ENCODE data around the gene ING1.
A peak's percentile ranks its signal among the peaks of the same experiment; 100 is the strongest.
"Not testable (repeated sequence)": the region's sequence is repeated elsewhere in the genome, so short reads cannot be mapped to it uniquely, and the experiment has no call there.

The ING1 gene

DNA sequence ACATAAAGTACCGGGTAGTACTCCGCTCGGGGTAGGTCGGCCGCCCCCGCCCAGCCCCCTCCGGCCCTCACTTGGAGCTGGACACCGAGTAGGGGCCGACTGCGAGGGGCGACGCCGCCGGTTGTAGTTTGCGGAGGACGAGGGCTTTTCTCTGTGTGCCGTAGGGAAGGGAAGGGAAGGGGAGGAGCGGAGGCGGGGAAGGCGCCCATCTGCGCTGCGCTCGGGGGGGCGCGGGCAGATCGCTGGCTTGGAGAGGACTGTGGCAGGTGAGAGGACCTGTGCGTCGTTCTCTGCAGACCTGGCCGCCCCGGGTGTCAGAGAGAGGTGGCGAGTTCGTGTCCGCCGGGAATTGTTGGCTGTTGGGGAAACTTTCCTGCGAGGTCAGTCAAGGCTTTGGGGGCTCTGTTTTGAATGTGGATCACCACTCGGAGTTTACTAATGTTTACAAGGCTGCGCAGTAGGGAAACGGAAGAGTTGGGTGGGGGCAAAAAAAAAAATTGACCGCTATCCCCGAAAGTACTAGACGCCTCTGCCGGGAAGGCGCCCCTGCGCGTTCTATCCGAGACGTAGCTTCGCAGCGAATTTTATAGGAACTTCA is 1.4 kb downstream of the ING1 start:
- peak; percentile 6 for DNase-seq (ENCODE audit: low spot score)

DNA sequence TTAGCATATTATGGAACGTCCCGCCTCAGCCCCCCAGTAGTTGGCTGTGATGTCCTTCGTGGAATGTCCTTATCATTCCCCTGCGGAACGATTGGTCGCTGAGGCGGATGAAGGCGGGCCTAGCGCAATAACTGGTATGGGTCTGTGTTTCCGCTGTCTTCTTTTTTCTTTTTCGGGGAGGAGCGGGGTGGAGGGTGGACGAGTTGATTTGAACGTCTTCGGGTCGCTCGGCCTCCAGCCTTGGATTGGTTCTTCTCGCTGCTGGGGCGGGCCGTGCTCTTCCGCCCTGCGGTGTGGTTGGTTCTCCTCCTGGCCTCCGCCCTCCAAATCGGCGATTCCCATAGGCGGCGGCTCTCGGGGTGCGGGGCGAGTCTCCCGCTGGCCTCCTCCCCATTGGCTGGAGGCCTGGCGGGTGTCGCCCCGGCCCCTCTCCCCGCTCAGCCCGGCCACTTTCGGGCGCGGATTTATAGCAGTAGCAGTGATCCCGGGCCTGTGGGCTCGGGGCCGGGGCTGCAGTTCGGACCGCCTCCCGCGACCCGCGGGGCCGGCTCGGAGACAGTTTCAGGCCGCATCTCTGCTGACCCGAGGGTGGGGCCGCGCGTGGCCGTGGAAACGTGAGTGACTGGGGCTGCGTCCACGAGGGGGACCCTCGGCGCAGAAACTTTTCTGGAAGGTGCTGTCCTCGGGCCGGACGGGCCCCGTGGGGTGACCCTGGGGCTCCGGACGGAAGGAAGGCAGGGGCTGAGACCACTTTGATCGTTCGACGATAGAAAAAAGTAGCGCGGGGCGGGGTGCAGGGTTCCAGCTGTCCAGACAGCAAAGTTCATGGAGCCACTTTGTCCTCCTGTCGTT is 2.1 kb downstream of the ING1 start:
- peak; percentile 97 for DNase-seq (ENCODE audit: low spot score)
- peak; percentile 94 for FAIRE-seq

More for the DNA sequence above, 1.4 kb downstream of the ING1 start:
- FAIRE-seq = no peak

DNA sequence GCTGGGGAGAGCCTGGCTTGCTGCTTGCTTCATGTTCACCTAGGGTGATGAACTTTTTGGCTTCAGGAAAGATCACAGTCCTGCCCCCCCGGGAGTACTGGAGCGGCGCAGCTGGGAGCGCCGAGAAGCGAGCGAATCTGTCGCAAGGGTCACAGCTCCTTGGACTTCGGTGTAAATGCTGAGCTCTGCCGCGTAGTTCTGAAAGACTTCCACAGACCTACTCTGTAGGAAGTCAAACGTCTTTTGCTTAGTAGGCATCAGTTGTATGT is 2.7 kb downstream of the ING1 start:
- FAIRE-seq = no peak
- no peak for DNase-seq (ENCODE audit: low spot score)

DNA sequence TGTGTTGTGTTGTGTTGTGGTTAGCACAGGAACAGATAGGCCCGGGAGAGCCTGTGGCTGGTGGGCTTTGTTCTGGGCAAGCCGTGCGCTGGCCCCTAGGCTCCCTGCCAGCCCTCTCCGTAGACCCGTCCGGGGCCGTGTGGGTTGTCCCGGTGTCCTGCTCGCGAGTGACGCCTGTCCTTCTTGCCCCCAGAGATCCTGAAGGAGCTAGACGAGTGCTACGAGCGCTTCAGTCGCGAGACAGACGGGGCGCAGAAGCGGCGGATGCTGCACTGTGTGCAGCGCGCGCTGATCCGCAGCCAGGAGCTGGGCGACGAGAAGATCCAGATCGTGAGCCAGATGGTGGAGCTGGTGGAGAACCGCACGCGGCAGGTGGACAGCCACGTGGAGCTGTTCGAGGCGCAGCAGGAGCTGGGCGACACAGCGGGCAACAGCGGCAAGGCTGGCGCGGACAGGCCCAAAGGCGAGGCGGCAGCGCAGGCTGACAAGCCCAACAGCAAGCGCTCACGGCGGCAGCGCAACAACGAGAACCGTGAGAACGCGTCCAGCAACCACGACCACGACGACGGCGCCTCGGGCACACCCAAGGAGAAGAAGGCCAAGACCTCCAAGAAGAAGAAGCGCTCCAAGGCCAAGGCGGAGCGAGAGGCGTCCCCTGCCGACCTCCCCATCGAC is 5.7 kb downstream of the ING1 start:
- FAIRE-seq (no peak), DNase-seq (ENCODE audit: low spot score) (no peak)

DNA sequence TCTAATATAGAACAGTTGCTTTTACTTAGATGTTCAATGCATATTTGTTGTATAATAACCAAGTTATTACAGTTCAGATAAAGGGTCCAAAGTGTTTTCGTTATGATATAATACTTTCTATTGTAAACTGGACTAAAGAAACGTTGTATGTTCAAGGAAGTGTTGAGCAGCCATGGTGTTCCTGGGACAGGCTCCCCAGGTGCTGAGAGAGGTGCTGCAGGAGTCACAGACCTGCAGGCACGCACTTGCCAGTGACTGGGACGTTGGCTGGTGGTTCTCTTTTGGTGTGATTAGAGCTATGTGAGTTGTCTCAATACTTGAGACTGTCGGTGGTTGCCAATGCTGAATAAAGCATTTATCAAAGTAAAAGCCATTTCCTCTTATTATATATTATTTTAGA is 9.5 kb downstream of the ING1 start:
- DNase-seq (ENCODE audit: low spot score) (no peak), FAIRE-seq (no peak)

DNA sequence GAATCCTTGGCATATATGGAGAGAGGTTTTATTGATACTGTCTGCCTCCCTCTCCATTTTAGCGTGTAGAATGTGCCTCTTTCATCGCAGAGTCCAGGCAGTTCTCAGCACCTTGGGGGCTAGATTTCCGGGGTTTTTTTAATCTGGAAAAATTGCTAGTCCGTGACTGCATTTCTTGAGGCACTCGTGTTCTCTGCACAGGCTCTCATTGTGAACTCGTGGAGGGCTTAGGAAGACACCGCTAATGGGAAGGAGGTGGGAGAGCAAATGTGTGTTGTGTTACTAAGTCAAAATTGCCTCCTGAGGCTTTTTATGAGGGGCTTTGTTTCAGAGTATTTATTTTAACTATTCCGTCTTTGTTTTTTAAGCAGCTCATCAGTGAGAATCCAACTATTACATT is 10.1 kb downstream of the ING1 start:
- no peak for FAIRE-seq
- DNase-seq (ENCODE audit: low spot score) = no peak

DNA sequence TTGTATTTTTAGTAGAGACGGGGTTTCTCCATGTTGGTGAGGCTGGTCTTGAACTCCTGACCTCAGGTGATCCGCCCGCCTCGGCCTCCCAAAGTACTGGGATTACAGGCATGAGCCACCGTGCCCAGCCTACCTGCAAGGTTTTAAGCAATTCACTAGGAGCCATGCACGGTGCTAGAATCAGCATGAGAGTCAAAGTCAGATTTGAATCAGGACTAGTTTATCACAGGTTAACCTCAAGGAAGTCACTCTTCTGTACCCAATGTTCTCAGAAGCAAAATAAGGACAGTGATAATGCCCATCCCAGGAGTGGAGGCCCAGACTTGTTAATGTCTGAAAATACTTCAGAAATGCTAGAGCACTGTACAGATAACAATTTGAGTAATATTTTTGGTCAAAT is 12.7 kb downstream of the ING1 start:
- FAIRE-seq; DNase-seq (ENCODE audit: low spot score): not testable (repeated sequence)

DNA sequence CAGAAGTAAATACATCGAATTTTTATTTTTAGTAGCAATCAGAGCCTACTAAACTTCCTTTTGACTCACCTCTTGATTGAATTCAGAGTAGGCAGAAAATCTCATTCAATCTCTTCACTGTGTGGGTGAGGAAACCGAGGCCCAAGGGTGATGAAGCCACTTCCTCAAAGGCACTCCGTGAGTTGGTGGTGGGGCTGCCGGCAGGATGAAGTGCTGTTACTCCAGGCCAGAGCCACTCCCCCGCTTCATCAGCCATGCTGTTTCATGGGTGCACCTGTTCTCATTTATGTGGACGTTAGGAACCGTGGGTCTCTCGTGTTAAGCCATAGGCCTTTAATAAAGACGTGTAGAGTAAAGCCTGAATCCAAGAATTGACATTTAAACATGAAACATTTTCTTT is 13.2 kb downstream of the ING1 start:
- DNase-seq (ENCODE audit: low spot score) = no peak
- no peak for FAIRE-seq

DNA sequence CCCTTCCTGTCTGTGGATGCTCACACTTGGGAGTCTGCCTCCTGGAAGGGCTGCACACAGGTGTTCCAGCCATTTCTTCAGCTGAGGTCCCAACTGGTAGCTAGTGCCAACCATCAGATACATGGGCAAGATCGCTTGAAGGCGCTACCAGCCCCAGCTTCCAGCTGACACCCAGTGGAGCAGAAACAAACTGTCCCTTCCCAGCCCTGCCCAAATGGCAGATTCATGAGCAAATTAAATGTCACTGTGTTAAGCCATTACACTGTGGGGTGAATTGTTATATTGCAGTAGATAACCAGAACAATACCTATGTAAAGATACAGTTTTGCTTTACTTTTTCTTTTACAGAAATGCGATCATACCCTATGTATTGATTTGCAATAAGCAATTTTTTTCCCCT is 17.6 kb downstream of the ING1 start:
- FAIRE-seq (no peak), DNase-seq (ENCODE audit: low spot score) (no peak)

DNA sequence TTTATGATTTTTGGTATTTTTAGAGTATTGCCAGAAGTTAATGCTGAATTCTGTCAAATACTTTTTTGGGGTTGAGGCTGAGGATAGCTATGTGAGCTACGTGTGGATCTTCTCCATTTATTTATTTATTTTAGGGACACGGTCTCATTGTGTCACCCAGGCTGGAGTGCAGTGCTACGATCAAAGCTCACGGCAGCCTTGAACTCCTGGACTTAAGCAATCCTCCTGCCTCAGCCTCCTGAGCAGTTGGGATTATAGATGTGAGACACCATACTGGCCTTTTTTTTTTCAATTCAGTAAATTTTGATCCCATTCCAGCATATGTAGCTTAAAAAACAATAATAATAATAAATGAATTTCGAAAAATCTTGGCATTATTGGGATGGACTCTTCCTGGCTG is 21.1 kb downstream of the ING1 start:
- no peak for DNase-seq (ENCODE audit: low spot score)
- FAIRE-seq = no peak

DNA sequence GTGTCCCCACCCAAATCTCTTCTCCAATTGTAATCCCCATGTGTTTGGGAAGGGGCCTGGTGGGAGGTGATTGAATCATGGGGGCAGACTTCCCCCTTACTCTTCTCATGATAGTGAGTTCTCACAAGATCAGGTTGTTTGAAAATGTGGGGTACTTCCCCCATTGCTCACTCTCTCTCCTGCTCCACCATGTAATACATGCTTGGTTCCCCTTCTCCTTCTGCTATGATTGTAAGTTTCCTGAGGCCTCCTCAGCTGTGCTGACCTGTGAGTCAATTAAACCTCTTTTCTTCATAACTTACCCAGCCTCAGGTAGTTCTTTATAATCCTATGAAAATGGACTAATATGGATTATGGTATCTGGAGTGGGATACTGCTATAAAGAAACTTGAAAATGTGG is 24.1 kb downstream of the ING1 start:
- FAIRE-seq = no peak

DNA sequence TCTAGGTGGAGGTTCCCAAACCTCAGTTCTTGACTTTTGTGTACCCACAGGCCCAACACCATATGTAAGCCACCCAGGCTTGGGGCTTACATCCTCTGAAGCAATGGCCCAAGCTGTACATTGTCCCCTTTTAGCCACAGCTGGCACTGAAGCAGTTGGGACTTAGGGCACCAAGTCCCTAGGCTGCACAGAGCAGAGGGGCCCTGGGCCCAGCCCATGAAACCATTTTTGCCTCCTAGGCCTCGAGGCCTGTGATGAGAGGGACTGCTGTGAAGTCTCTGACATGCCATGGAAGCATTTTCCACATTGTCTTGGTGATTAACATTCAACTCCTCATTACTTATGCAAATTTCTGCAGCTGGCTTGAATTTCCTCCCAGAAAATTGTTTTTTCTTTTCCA is 30.2 kb downstream of the ING1 start:
- FAIRE-seq = no peak
- DNase-seq (ENCODE audit: low spot score) = no peak

More for the DNA sequence above, 24.1 kb downstream of the ING1 start:
- no peak for DNase-seq (ENCODE audit: low spot score)

DNA sequence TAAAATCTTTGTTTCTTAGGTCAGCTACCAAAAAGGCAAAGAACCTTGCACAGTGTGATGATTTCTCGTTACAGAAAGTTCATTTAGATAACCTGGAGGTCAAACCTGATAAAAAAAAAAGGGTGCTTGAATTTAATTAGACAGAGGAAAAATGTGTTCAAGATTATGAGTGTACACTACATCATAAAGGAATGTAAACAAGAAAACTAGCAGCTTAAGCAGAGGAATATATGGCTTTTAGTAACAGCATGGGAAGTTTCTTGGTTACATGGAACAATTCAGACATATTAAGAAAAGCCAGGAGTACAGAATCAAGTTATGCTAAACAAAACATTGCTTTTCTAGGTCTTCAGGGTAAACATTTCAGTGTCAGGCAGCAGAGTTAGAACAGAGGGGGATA is 32.9 kb downstream of the ING1 start:
- DNase-seq (ENCODE audit: low spot score) = no peak
- no peak for FAIRE-seq

DNA sequence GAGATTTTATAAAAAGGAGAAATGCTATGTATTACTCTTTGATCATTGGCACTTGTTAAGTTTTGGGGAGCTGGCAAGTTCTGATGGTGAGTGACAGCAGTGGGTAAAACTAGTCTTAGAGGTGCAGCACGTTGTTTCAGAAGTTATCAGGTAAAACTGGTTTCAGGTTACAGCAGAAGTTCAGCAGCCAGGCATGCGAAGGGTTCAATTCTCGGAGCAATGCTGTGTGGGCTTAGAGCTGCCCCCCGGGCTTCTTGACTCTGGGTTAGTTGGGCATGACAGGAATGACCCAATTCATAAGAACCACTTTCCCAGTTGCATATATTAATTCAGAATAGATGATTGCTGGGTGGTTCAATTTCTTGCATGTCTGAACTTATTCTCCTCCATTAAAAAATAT is 34.8 kb downstream of the ING1 start:
- FAIRE-seq = no peak

DNA sequence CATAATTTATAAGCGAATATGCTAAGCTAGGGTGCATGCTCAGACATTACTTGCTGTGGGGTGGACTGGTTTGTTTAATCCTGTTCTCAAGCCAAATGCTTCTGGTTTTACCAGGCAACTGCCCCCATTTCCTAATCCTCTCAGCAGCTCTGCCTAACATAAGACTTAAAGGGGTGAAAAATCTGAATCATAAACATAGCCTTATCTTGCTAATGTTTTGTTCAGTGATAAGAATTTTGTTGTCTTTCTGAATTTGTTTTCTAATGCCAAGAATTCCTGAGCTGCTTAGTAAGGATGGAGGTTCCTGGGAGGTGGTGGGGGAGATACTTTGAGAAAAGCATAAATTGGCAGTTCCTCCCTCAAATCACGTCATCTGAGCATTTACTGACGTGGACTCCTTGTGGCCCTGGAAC is 42.7 kb downstream of the ING1 start:
- DNase-seq (ENCODE audit: low spot score) = no peak

More for the DNA sequence above, 34.8 kb downstream of the ING1 start:
- DNase-seq (ENCODE audit: low spot score) = no peak

DNA sequence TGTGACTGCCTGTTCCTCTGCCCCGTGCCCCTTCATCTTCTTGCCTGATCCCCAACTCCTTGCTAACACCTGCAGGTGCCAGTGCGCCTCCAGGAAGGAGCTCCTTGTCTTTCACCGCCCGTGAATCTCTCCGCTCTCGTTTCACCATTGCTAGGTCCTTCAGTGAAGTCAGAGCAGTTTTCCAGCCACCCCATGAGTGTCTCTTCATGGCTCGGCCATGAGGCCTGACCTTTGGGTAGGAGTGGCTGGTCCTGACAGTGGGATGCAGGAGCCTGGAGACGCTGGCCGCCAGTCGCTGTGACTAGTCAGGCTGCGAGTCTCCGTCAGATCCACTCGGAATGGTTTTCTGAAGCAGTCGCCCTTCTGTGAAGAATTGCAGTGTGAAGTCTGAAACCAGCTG is 43.8 kb downstream of the ING1 start:
- DNase-seq (ENCODE audit: low spot score) (no peak), FAIRE-seq (no peak)

More for the DNA sequence above, 42.7 kb downstream of the ING1 start:
- no peak for FAIRE-seq

DNA sequence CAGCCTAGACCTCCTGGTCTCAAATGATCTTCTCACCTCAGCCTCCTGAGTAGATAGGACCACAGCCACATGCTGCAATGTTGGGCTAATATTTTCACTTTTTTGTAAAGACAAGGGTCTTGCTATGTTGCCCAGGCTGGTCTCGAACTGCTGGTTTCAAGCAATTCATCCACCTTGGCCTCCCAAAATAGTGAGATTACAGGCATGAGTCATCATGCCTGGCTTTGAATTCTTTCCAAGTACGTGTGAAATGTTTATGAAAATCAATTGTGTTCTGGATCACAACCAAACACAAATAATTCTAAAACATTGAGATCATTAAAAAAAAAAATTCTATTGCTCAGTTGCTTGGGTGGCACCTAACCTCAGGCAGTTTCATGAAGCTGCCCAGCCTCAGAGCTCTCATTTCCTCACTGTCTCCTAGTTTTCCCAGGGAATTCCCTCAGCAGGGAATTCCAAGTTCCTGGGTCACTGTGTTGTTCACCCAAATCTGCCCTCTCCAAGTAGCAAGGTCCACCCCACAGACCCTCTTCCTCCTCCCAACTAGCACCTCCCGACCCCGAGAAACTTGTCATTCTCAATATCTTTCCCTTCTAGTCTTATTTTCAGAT is 44.8 kb downstream of the ING1 start:
- FAIRE-seq = no peak
- no peak for DNase-seq (ENCODE audit: low spot score)

DNA sequence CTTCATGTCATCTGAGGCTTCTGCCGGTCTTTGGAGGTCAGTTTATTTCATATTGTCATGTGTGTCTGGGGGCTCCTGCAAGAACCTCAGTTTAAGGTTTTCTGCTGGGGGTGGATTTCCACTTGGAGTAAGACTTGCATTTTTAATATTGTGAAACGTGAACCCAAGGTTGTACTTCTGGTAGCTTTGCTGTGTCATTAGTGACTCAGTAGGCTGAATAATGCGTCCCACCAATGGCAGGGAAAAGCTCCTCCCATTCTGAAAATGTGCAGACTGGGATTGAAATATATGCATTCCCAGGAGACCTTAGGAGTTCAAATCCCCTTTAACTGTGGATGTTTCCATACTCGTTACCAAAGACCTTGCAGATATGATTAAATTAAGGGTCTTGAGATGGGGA is 46.2 kb downstream of the ING1 start:
- FAIRE-seq (no peak), DNase-seq (ENCODE audit: low spot score) (no peak)

DNA sequence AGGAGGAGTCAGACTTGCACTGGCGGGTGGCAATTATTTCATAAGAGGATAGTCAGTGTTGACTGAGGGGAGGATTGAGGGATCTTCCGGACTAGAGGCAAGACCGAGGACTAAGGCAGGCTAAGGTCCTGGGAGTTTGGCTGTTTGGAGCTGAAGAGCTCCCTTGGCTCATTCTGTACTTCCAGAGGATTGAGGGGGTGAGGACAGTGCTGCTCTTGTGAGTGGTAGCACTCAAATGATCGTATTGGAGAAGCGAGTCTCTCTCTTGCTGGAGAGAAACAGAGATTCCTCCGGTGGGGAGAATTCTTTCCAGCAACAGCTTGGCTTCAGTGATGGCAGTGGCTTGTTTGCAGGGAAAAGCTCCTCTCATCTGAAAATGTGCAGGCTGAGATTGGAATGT is 47.1 kb downstream of the ING1 start:
- FAIRE-seq (no peak), DNase-seq (ENCODE audit: low spot score) (no peak)

DNA sequence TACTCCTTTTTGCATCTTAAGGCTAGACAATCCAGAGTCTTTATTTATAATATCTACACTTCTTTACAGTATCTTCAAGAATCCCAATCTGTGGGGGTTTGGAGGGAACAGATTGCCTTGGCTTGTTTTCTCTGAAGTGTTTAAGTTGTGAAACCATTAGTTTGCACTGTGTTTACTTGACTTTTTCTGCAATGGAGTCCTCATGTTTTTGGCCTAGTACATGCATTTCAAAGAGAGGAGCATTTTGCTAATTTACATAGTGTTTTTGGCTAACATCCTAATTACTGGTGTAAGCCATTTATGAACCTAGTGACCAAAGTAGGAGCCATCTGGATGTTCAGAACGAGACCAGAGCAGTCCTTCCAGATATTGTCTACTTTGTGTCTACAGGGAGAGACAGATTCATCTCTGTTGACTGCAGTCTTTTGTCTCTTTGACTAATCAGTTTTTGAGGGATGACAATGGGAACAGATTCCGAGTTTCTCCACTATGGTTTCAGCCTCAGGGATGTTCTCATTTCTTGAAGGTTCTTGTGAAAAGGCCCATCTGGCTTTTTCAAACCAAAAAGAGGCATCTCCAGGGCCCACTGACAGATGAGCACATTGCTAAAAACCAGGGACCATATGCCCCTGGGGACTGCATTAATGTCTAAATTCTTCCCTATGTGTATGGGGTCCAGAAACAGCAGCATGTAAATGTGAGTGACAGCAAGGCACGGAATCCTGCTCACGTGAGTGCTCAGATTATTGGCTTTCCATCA is 53.4 kb downstream of the ING1 start:
- no peak for FAIRE-seq
- no peak for DNase-seq (ENCODE audit: low spot score)

DNA sequence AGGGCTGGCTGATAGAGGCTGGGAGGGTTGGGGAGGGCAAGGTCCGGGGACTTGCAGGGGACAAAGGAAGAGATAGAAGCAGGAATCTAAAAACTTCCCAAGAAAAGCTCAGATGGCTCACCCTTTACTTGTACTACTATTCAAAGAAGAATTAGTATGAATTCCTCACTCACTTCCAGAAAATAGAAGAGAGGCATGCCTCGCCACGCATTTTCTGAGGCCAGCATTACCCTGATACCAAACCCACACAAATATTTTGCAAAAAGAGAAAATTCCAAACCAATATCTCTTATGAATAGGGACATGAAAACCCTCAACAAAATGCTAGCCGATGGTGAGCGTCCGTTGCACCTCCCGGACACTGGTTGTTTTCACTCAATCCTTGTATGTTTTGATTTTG is 54.0 kb downstream of the ING1 start:
- FAIRE-seq = no peak

DNA sequence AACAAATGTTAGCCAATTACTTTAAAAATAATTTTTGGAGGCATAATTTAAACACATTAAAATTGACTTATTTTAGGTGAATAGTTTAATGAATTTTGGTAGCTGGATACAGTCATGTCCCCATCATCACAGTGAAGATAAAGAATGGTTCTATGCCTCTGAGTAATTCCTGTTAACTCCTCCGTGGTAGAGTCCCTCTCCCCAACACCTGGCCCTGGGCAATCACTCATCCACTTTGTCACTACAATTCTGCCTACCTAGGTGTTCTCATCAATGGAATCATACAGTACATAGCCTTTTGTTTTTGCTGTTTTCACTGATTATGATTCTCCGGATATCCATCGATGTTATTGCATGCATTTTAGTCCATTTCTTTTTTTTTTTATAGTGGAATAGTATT is 55.6 kb downstream of the ING1 start:
- FAIRE-seq = no peak
- no peak for DNase-seq (ENCODE audit: low spot score)

More for the DNA sequence above, 54.0 kb downstream of the ING1 start:
- no peak for DNase-seq (ENCODE audit: low spot score)

Data from RCC 7860 (cell line).